HepG2 (cell line): Measurements from ENCODE around the gene UBFD1. TPM values are rescaled to one million over a fixed set of nuclear protein-coding genes. Genes with fewer than 3 reads are reported as not detected.

Experiments
- CEBPG ChIP-seq: IDR thresholded peaks from 2 replicates; pipeline ENCODE4 v1.6.1; 2016
- FUBP1 ChIP-seq: sonication (generic); formaldehyde crosslinking; IDR thresholded peaks from 2 replicates; pipeline ENCODE4 v1.5.1; 2020; ENCODE audit warnings: missing genetic modification reagents, mild to moderate bottlenecking, borderline replicate concordance
- GMEB1 ChIP-seq: sonication (generic); formaldehyde crosslinking; IDR thresholded peaks from 2 replicates; pipeline ENCODE4 v1.5.1; 2020; ENCODE audit warnings: missing genetic modification reagents, mild to moderate bottlenecking, borderline replicate concordance
- GTF2F1 ChIP-seq: fragments of 150-350 bp; IDR thresholded peaks from 2 replicates; pipeline ENCODE4 v1.6.1; 2014; ENCODE audit warnings: low read length
- IKZF4 ChIP-seq: sonication (generic); formaldehyde crosslinking; IDR thresholded peaks from 2 replicates; pipeline ENCODE4 v1.5.1; 2020; ENCODE audit warnings: borderline replicate concordance, mild to moderate bottlenecking, low read depth, missing genetic modification reagents; ENCODE audit errors: not compliant biosample characterization
- SMARCC2 ChIP-seq: fragments of 450-650 bp; IDR thresholded peaks from 2 replicates; pipeline ENCODE4 v1.6.1; 2017; ENCODE audit warnings: antibody characterized with exemption, mild to moderate bottlenecking
- TAF15 ChIP-seq: fragments of 200-400 bp; formaldehyde crosslinking; IDR thresholded peaks from one replicate; pipeline ENCODE4 v1.6.1; 2018; ENCODE audit warnings: mild to moderate bottlenecking, low read depth, low read length; ENCODE audit not compliant: poor library complexity, severe bottlenecking
- ZFP82 ChIP-seq: sonication (generic); formaldehyde crosslinking; IDR thresholded peaks from 2 replicates; pipeline ENCODE4 v1.5.1; 2020; ENCODE audit warnings: mild to moderate bottlenecking, missing genetic modification reagents, borderline replicate concordance
- ZMYM2 ChIP-seq: sonication (generic); formaldehyde crosslinking; IDR thresholded peaks from 2 replicates; pipeline ENCODE4 v1.8.0; 2022; ENCODE audit warnings: mild to moderate bottlenecking, missing genetic modification reagents
- ZNF331 ChIP-seq: sonication (generic); formaldehyde crosslinking; IDR thresholded peaks from 2 replicates; pipeline ENCODE4 v1.4.0; 2020; ENCODE audit warnings: missing genetic modification reagents
- ZNF446 ChIP-seq: sonication (generic); formaldehyde crosslinking; IDR thresholded peaks from 2 replicates; pipeline ENCODE4 v1.5.0; 2020; ENCODE audit warnings: mild to moderate bottlenecking, missing genetic modification reagents
- ZNF556 ChIP-seq: sonication (generic); formaldehyde crosslinking; IDR thresholded peaks from 2 replicates; pipeline ENCODE4 v1.4.0; 2020; ENCODE audit warnings: mild to moderate bottlenecking, missing genetic modification reagents, borderline replicate concordance
- ZNF772 ChIP-seq: sonication (generic); formaldehyde crosslinking; IDR thresholded peaks from 2 replicates; pipeline ENCODE4 v1.5.0; 2020; ENCODE audit warnings: mild to moderate bottlenecking, missing genetic modification reagents
- polyA plus RNA-seq, 8 experiments: library from polyadenylated mRNA; depleted of rRNA in 3 of 8; stranded (reverse) in 7 of 8; unstranded in 1 of 8; fragments of >200 nt; fragmentation: Illumina TruSeq in 4 of 8; extraction: Trizol in 4 of 8; gene quantifications; 2 replicates each; pipeline versions ENCODE4 v1.2.1 to v1.2.3, GENCODE V29; 2011 to 2016; ENCODE audit warnings: low read depth in 4 of 8, missing spikeins in 1 of 8, mixed read lengths in 1 of 8; ENCODE audit not compliant: insufficient read depth in 1 of 8
- total RNA-seq, 5 experiments: library from RNA; depleted of rRNA; stranded (reverse); fragments of >200 nt; fragmentation: Illumina TruSeq; extraction: Trizol; gene quantifications; 2 replicates each; pipeline ENCODE4 v1.2.3, GENCODE V29; 2016; ENCODE audit warnings: low read depth in 1 of 5
- TF ChIP-seq, protein P1 (sequence below): sonication (generic); formaldehyde crosslinking; IDR thresholded peaks from 2 replicates; pipeline ENCODE4 v1.9.0; 2021; ENCODE audit warnings: missing genetic modification reagents, borderline replicate concordance
- TF ChIP-seq, protein P2 (sequence below): sonication (generic); formaldehyde crosslinking; IDR thresholded peaks from 2 replicates; pipeline ENCODE4 v1.4.0; 2020; ENCODE audit warnings: mild to moderate bottlenecking, missing genetic modification reagents

Gene UBFD1
- total and polyA plus RNA-seq, 2 of the 13 experiments (the other 11 are each of a cell fraction or from before 2014, with no cell fraction given), result 100 to 111 TPM

- TF ChIP-seq, protein P1, sequence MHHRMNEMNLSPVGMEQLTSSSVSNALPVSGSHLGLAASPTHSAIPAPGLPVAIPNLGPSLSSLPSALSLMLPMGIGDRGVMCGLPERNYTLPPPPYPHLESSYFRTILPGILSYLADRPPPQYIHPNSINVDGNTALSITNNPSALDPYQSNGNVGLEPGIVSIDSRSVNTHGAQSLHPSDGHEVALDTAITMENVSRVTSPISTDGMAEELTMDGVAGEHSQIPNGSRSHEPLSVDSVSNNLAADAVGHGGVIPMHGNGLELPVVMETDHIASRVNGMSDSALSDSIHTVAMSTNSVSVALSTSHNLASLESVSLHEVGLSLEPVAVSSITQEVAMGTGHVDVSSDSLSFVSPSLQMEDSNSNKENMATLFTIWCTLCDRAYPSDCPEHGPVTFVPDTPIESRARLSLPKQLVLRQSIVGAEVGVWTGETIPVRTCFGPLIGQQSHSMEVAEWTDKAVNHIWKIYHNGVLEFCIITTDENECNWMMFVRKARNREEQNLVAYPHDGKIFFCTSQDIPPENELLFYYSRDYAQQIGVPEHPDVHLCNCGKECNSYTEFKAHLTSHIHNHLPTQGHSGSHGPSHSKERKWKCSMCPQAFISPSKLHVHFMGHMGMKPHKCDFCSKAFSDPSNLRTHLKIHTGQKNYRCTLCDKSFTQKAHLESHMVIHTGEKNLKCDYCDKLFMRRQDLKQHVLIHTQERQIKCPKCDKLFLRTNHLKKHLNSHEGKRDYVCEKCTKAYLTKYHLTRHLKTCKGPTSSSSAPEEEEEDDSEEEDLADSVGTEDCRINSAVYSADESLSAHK (CRISPR knock-in tag), result no peak
- TF ChIP-seq TAF15 (no peak), FUBP1 (no peak; the same call in 1 of the 2 replicates), ZNF331 (CRISPR knock-in tag) (peak; percentile 98), SMARCC2 (0 out of 2 replicates have a peak, but pooled peaks have one; percentile 5), GMEB1 (peak; percentile 72), ZNF772 (peak; percentile 85; the same call in 1 of the 2 replicates), GTF2F1 (0 out of 2 replicates have a peak, but pooled peaks have one; percentile 59), ZNF556 (CRISPR knock-in tag) (peak; percentile 99), ZMYM2 (CRISPR knock-in tag) (0 out of 2 replicates have a peak, but pooled peaks have one; percentile 20), IKZF4 (no peak), ZFP82 (peak; percentile 97), ZNF446 (CRISPR knock-in tag) (no peak), CEBPG (peak; percentile 97)
- TF ChIP-seq, protein P2, sequence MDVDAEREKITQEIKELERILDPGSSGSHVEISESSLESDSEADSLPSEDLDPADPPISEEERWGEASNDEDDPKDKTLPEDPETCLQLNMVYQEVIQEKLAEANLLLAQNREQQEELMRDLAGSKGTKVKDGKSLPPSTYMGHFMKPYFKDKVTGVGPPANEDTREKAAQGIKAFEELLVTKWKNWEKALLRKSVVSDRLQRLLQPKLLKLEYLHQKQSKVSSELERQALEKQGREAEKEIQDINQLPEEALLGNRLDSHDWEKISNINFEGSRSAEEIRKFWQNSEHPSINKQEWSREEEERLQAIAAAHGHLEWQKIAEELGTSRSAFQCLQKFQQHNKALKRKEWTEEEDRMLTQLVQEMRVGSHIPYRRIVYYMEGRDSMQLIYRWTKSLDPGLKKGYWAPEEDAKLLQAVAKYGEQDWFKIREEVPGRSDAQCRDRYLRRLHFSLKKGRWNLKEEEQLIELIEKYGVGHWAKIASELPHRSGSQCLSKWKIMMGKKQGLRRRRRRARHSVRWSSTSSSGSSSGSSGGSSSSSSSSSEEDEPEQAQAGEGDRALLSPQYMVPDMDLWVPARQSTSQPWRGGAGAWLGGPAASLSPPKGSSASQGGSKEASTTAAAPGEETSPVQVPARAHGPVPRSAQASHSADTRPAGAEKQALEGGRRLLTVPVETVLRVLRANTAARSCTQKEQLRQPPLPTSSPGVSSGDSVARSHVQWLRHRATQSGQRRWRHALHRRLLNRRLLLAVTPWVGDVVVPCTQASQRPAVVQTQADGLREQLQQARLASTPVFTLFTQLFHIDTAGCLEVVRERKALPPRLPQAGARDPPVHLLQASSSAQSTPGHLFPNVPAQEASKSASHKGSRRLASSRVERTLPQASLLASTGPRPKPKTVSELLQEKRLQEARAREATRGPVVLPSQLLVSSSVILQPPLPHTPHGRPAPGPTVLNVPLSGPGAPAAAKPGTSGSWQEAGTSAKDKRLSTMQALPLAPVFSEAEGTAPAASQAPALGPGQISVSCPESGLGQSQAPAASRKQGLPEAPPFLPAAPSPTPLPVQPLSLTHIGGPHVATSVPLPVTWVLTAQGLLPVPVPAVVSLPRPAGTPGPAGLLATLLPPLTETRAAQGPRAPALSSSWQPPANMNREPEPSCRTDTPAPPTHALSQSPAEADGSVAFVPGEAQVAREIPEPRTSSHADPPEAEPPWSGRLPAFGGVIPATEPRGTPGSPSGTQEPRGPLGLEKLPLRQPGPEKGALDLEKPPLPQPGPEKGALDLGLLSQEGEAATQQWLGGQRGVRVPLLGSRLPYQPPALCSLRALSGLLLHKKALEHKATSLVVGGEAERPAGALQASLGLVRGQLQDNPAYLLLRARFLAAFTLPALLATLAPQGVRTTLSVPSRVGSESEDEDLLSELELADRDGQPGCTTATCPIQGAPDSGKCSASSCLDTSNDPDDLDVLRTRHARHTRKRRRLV (CRISPR knock-in tag), result no peak
Measured at GRCh38 chr16:23539984-23540816, 17.3 kb upstream of the UBFD1 start (continued).
